ENCODE data around the gene C19orf12.
"Not testable (repeated sequence)": the region's sequence is repeated elsewhere in the genome, so short reads cannot be mapped to it uniquely, and the experiment has no call there.

Gene C19orf12

GRCh38 chr19:29672319-29672932 lies 42.6 kb downstream of the C19orf12 start:
- no peak for ATAC-seq
- TF ChIP-seq ZNF8 (CRISPR knock-in tag; IDR thresholded peaks at IDR 0.05) (no peak), ZFP30 (CRISPR knock-in tag; IDR thresholded peaks at IDR 0.05) (no peak), TOX (CRISPR knock-in tag; IDR thresholded peaks at IDR 0.05; ENCODE audit: borderline replicate concordance) (no peak), CSDC2 (CRISPR knock-in tag; IDR thresholded peaks at IDR 0.05) (no peak), RARB (CRISPR knock-in tag; IDR thresholded peaks at IDR 0.05) (no peak), SNAI2 (CRISPR knock-in tag; IDR thresholded peaks at IDR 0.05) (no peak), ZFP3 (CRISPR knock-in tag; IDR thresholded peaks at IDR 0.05) (no peak), TCF4 (CRISPR knock-in tag; IDR thresholded peaks at IDR 0.05; ENCODE audit: borderline replicate concordance) (no peak), BACH2 (CRISPR knock-in tag; IDR thresholded peaks at IDR 0.05; ENCODE audit: borderline replicate concordance) (no peak), OSR1 (CRISPR knock-in tag; IDR thresholded peaks at IDR 0.05) (no peak), GLIS3 (CRISPR knock-in tag; IDR thresholded peaks at IDR 0.05) (no peak), ARNTL (CRISPR knock-in tag; IDR thresholded peaks at IDR 0.05; ENCODE audit: borderline replicate concordance, low read depth) (no peak), ESRRG (CRISPR knock-in tag; IDR thresholded peaks at IDR 0.05) (no peak), ZC3H10 (CRISPR knock-in tag; IDR thresholded peaks at IDR 0.05) (no peak)
- TF ChIP-seq, protein P1, sequence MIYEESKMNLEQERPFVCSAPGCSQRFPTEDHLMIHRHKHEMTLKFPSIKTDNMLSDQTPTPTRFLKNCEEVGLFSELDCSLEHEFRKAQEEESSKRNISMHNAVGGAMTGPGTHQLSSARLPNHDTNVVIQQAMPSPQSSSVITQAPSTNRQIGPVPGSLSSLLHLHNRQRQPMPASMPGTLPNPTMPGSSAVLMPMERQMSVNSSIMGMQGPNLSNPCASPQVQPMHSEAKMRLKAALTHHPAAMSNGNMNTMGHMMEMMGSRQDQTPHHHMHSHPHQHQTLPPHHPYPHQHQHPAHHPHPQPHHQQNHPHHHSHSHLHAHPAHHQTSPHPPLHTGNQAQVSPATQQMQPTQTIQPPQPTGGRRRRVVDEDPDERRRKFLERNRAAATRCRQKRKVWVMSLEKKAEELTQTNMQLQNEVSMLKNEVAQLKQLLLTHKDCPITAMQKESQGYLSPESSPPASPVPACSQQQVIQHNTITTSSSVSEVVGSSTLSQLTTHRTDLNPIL (CRISPR knock-in tag; IDR thresholded peaks at IDR 0.05; ENCODE audit: low read depth) = no peak

DNA sequence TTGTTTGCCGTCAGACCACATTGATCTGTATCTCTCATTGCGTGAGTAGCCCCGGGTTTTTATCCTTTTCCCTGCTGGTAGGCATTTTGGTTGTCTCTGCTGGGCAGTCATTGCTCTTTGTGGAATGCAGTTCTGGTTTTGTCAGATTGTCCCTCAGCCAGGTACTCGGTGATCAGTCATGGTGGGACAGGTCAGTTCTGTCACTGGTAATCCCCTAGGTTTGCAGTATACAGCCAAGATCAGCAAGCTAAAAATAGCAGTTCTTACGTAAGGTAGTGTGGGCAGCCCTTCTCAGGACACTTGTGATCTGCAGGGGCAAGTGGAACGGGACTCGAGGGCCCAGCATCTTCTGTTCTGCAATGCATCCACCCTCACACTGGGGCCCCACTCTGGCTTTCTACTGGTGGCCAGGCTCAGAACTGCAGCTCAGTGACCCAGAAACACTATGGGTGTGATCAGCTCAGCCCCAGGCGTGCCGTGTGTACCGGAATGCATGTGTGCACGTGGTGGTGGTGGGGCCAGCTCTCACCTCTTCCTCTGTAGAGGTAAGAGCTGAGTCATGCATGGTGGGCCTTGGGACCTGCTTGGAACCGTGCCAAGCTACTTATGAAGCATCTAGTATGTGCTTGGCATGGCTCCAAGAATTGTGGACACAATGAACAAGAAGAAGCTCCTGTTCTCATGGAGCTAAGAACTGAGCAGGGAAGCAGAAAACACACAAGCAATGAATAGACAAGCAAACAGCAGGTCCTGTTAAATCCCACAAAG lies 43.5 kb downstream of the C19orf12 start:
- no peak for ATAC-seq
- TF ChIP-seq, protein P1 (CRISPR knock-in tag; IDR thresholded peaks at IDR 0.05; ENCODE audit: low read depth) = no peak
- TF ChIP-seq PPARA (CRISPR knock-in tag; IDR thresholded peaks at IDR 0.05; ENCODE audit: borderline replicate concordance) (no peak), POU6F1 (CRISPR knock-in tag; IDR thresholded peaks at IDR 0.05; ENCODE audit: borderline replicate concordance, low read depth) (no peak), ZFP30 (CRISPR knock-in tag; IDR thresholded peaks at IDR 0.05) (no peak), CSDC2 (CRISPR knock-in tag; IDR thresholded peaks at IDR 0.05) (no peak), OSR1 (CRISPR knock-in tag; IDR thresholded peaks at IDR 0.05) (no peak), ZNF8 (CRISPR knock-in tag; IDR thresholded peaks at IDR 0.05) (no peak), ZNF565 (CRISPR knock-in tag; conservative IDR thresholded peaks at IDR 0.05; ENCODE audit: low read depth) (no peak)

DNA sequence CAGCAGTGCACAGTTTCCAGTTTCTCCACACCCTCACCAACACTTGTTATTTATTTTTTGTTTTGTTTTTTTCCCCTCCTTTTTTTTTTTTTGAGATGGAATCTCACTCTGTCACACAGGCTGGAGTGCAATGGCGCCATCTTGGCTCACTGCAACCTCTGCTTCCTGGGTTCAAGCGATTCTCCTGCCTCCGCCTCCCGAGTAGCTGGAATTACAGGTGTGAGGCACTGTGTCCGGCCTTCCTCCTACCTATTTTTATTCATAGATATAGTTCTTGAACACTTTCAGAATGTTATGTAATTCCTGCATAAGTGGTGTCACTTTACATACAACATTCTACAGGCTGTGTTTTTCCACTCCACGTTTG lies 44.1 kb downstream of the C19orf12 start:
- not testable (repeated sequence) for ATAC-seq

DNA sequence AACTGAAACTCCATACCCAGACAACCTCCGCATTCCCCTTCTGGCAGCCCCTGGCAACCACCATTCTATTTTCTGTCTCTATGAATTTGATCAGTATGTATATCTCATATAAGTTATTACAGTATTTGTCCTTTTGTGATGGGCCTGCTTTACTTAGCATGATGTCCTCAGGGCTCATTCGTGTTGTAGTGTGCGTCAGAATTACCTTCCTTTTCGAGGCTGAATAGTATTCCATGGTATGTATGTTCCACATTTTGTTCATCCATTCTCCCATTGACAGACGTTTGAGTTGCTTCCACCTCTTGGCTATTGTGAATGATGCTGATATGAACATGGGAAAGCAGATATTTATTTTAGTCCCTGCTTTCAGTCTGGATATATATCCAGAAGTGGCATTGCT lies 44.8 kb downstream of the C19orf12 start:
- no peak for ATAC-seq
- TF ChIP-seq, protein P2, sequence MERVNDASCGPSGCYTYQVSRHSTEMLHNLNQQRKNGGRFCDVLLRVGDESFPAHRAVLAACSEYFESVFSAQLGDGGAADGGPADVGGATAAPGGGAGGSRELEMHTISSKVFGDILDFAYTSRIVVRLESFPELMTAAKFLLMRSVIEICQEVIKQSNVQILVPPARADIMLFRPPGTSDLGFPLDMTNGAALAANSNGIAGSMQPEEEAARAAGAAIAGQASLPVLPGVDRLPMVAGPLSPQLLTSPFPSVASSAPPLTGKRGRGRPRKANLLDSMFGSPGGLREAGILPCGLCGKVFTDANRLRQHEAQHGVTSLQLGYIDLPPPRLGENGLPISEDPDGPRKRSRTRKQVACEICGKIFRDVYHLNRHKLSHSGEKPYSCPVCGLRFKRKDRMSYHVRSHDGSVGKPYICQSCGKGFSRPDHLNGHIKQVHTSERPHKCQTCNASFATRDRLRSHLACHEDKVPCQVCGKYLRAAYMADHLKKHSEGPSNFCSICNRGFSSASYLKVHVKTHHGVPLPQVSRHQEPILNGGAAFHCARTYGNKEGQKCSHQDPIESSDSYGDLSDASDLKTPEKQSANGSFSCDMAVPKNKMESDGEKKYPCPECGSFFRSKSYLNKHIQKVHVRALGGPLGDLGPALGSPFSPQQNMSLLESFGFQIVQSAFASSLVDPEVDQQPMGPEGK (CRISPR knock-in tag; IDR thresholded peaks at IDR 0.05; ENCODE audit: borderline replicate concordance) = no peak
- TF ChIP-seq CSRNP3 (CRISPR knock-in tag; IDR thresholded peaks at IDR 0.05) (no peak), GLIS3 (CRISPR knock-in tag; IDR thresholded peaks at IDR 0.05) (no peak), TOX (CRISPR knock-in tag; IDR thresholded peaks at IDR 0.05; ENCODE audit: borderline replicate concordance) (no peak), CSDC2 (CRISPR knock-in tag; IDR thresholded peaks at IDR 0.05) (no peak), BACH2 (CRISPR knock-in tag; IDR thresholded peaks at IDR 0.05; ENCODE audit: borderline replicate concordance) (no peak), ZNF70 (CRISPR knock-in tag; IDR thresholded peaks at IDR 0.05) (no peak), PPARA (CRISPR knock-in tag; IDR thresholded peaks at IDR 0.05; ENCODE audit: borderline replicate concordance) (no peak), ZFP30 (CRISPR knock-in tag; IDR thresholded peaks at IDR 0.05) (no peak), ZNF8 (CRISPR knock-in tag; IDR thresholded peaks at IDR 0.05) (no peak), OSR1 (CRISPR knock-in tag; IDR thresholded peaks at IDR 0.05) (no peak), RARB (CRISPR knock-in tag; IDR thresholded peaks at IDR 0.05) (no peak)
- TF ChIP-seq, protein P1 (CRISPR knock-in tag; IDR thresholded peaks at IDR 0.05; ENCODE audit: low read depth) = no peak

All from SK-N-SH treated with all-trans-retinoic acid at 6 μM for 48 hours (cell line).